SK-N-SH treated with all-trans-retinoic acid at 6 μM for 48 hours (cell line): Measurements from ENCODE around the gene GRID1.

Source experiments
- BACH2 ChIP-seq: fragments of 250-450 bp; sonication (Bioruptor Pico); IDR thresholded peaks from 2 replicates; pipeline ENCODE4 v1.9.0; 2021; ENCODE audit warnings: mild to moderate bottlenecking, borderline replicate concordance
- CSDC2 ChIP-seq: fragments of 250-450 bp; sonication (Bioruptor Pico); IDR thresholded peaks from 2 replicates; pipeline ENCODE4 v1.5.0; 2020; ENCODE audit warnings: mild to moderate bottlenecking, moderate library complexity
- ISL1 ChIP-seq: fragments of 250-450 bp; sonication (Bioruptor Pico); IDR thresholded peaks from 2 replicates; pipeline ENCODE4 v2.1.2; 2022; ENCODE audit warnings: mild to moderate bottlenecking, moderate library complexity
- PPARA ChIP-seq: fragments of 250-450 bp; sonication (Bioruptor Pico); IDR thresholded peaks from 2 replicates; pipeline ENCODE4 v1.5.0; 2020; ENCODE audit warnings: mild to moderate bottlenecking, borderline replicate concordance
- ZC3H10 ChIP-seq: fragments of 250-450 bp; sonication (Bioruptor Pico); IDR thresholded peaks from 2 replicates; pipeline ENCODE4 v1.5.1; 2021; ENCODE audit warnings: mild to moderate bottlenecking, moderate library complexity
- ZFP3 ChIP-seq: fragments of 250-450 bp; sonication (Bioruptor Pico); IDR thresholded peaks from 2 replicates; pipeline ENCODE4 v1.5.0; 2020; ENCODE audit warnings: mild to moderate bottlenecking, moderate library complexity
- ZNF70 ChIP-seq: fragments of 450-650 bp; formaldehyde crosslinking; IDR thresholded peaks from 2 replicates; pipeline ENCODE4 v1.5.0; 2020; ENCODE audit warnings: mild to moderate bottlenecking, moderate library complexity
- ZNF8 ChIP-seq: fragments of 450-650 bp; formaldehyde crosslinking; IDR thresholded peaks from 2 replicates; pipeline ENCODE4 v1.5.0; 2020; ENCODE audit warnings: mild to moderate bottlenecking, moderate library complexity
- TF ChIP-seq, protein P1 (sequence below): fragments of 250-450 bp; sonication (Bioruptor Pico); IDR thresholded peaks from 2 replicates; pipeline ENCODE4 v1.8.0; 2020; ENCODE audit warnings: mild to moderate bottlenecking, moderate library complexity, borderline replicate concordance
- TF ChIP-seq, protein P2 (sequence below): fragments of 250-450 bp; sonication (Bioruptor Pico); IDR thresholded peaks from 2 replicates; pipeline ENCODE4 v1.8.0; 2021; ENCODE audit warnings: low read depth, mild to moderate bottlenecking, moderate library complexity, borderline replicate concordance
- TF ChIP-seq, protein P3 (sequence below): fragments of 250-450 bp; sonication (Bioruptor Pico); IDR thresholded peaks from 2 replicates; pipeline ENCODE4 v1.5.1; 2020; ENCODE audit warnings: low read depth, mild to moderate bottlenecking, moderate library complexity
- TF ChIP-seq, protein P4 (sequence below): fragments of 250-450 bp; sonication (Bioruptor Pico); IDR thresholded peaks from 2 replicates; pipeline ENCODE4 v1.5.0; 2020; ENCODE audit warnings: mild to moderate bottlenecking, moderate library complexity

DNA sequence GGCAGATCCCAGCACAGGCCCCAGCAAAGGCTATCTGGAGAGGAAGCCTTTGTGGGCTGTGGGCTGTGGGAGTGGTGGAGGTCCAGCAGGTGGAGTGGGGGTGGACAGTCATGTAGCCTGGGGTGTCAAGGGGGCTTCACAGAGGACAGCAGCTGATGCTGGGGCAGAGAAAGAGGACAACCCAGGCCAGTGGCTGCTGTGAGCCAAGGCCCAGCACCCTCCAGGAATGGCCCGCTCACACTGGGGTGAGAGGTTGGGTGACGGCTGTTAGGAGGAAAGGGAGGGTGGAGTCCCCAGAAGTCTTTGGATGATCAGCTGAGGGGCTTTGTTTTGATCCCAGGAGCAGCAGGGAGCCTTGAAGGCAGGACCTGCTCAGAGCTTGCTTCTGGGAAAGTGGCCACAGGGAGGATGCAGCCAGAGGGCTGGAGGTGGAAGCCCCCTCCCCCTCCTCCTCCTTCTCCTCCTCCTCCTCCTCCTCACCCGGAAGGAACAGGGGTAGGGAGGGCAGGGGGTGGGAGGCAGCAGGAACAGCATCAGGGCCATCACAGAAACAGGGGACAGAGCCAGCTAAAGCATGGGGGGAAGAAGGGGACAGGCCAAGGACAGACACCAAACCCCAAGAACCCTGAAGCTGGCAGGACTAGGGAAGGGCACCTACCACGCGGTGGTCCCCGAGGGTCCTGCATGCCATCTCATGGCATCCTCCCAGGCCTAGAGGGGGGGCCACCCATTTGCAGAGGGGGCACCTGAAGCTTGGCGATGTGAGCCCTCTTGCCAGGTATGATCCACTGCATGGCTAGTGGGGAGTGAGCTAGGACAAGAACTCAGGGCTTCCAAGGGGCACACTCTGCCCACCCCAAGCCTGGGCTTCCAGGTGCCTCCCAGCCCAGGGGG is 144.9 kb downstream of the GRID1 start:
- TF ChIP-seq CSDC2 (no peak), BACH2 (CRISPR knock-in tag) (no peak), ZNF70 (no peak), ZC3H10 (CRISPR knock-in tag) (no peak), ISL1 (no peak), ZNF8 (CRISPR knock-in tag) (no peak), ZFP3 (CRISPR knock-in tag) (no peak), PPARA (no peak)
- TF ChIP-seq, protein P1, sequence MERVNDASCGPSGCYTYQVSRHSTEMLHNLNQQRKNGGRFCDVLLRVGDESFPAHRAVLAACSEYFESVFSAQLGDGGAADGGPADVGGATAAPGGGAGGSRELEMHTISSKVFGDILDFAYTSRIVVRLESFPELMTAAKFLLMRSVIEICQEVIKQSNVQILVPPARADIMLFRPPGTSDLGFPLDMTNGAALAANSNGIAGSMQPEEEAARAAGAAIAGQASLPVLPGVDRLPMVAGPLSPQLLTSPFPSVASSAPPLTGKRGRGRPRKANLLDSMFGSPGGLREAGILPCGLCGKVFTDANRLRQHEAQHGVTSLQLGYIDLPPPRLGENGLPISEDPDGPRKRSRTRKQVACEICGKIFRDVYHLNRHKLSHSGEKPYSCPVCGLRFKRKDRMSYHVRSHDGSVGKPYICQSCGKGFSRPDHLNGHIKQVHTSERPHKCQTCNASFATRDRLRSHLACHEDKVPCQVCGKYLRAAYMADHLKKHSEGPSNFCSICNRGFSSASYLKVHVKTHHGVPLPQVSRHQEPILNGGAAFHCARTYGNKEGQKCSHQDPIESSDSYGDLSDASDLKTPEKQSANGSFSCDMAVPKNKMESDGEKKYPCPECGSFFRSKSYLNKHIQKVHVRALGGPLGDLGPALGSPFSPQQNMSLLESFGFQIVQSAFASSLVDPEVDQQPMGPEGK (CRISPR knock-in tag), result no peak
- TF ChIP-seq, protein P2, sequence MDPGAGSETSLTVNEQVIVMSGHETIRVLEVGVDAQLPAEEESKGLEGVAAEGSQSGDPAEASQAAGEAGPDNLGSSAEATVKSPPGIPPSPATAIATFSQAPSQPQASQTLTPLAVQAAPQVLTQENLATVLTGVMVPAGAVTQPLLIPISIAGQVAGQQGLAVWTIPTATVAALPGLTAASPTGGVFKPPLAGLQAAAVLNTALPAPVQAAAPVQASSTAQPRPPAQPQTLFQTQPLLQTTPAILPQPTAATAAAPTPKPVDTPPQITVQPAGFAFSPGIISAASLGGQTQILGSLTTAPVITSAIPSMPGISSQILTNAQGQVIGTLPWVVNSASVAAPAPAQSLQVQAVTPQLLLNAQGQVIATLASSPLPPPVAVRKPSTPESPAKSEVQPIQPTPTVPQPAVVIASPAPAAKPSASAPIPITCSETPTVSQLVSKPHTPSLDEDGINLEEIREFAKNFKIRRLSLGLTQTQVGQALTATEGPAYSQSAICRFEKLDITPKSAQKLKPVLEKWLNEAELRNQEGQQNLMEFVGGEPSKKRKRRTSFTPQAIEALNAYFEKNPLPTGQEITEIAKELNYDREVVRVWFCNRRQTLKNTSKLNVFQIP, result no peak
- TF ChIP-seq, protein P3, sequence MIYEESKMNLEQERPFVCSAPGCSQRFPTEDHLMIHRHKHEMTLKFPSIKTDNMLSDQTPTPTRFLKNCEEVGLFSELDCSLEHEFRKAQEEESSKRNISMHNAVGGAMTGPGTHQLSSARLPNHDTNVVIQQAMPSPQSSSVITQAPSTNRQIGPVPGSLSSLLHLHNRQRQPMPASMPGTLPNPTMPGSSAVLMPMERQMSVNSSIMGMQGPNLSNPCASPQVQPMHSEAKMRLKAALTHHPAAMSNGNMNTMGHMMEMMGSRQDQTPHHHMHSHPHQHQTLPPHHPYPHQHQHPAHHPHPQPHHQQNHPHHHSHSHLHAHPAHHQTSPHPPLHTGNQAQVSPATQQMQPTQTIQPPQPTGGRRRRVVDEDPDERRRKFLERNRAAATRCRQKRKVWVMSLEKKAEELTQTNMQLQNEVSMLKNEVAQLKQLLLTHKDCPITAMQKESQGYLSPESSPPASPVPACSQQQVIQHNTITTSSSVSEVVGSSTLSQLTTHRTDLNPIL (CRISPR knock-in tag), result no peak
- TF ChIP-seq, protein P4, sequence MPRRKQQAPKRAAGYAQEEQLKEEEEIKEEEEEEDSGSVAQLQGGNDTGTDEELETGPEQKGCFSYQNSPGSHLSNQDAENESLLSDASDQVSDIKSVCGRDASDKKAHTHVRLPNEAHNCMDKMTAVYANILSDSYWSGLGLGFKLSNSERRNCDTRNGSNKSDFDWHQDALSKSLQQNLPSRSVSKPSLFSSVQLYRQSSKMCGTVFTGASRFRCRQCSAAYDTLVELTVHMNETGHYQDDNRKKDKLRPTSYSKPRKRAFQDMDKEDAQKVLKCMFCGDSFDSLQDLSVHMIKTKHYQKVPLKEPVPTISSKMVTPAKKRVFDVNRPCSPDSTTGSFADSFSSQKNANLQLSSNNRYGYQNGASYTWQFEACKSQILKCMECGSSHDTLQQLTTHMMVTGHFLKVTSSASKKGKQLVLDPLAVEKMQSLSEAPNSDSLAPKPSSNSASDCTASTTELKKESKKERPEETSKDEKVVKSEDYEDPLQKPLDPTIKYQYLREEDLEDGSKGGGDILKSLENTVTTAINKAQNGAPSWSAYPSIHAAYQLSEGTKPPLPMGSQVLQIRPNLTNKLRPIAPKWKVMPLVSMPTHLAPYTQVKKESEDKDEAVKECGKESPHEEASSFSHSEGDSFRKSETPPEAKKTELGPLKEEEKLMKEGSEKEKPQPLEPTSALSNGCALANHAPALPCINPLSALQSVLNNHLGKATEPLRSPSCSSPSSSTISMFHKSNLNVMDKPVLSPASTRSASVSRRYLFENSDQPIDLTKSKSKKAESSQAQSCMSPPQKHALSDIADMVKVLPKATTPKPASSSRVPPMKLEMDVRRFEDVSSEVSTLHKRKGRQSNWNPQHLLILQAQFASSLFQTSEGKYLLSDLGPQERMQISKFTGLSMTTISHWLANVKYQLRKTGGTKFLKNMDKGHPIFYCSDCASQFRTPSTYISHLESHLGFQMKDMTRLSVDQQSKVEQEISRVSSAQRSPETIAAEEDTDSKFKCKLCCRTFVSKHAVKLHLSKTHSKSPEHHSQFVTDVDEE (CRISPR knock-in tag), result no peak
